T-cell (primary cell): ENCODE results near the gene SYNE2. TPM values are rescaled to one million over a fixed set of nuclear protein-coding genes. Genes with fewer than 3 reads are reported as not detected.

Source experiments
- ATAC-seq, 4 experiments: fragments of 200-7000 bp in 3 of 4; fragments of 150-1000 bp in 1 of 4; cut with Tn5 transposase; replicated peaks in 1 of 4; 1 replicate in 3 of 4; 2 replicates in 1 of 4; pipeline ENCODE4 v1.10.0; 2021; ENCODE audit warnings: moderate library complexity in 3 of 4, mild to moderate bottlenecking in 2 of 4, moderate number of reproducible peaks in 1 of 4
- CTCF ChIA-PET, 2 donors: fragments of 300-600 bp; sonication (Branson Sonifier 250); formaldehyde crosslinking; loops; one replicate each; lab custom pipeline; 2022; ENCODE audit warnings: antibody characterized with exemption in 2 of 2; lab: Charles Lee
- POLR2A ChIA-PET, 2 donors: fragments of 300-600 bp; sonication (Branson Sonifier 250); formaldehyde crosslinking; loops; one replicate each; lab custom pipeline; 2022; ENCODE audit warnings: antibody characterized with exemption in 2 of 2; lab: Charles Lee
- DNase-seq, 35 experiments: peaks; one replicate each; pipeline versions ENCODE4 v3.0.0 to v3.0.0-alpha.2; 2013 to 2023
- H3K27ac ChIP-seq: one replicate; pipeline ENCODE4 v1.5.1; 2013; ENCODE audit warnings: low read length
- H3K27me3 ChIP-seq, 2 experiments: replicated peaks in 1 of 2; 1 replicate in 1 of 2; 2 replicates in 1 of 2; pipeline versions ENCODE4 v1.6.1 to v1.7.0; 2013; ENCODE audit warnings: low read length in 1 of 2, mixed read lengths in 1 of 2; ENCODE audit not compliant: control insufficient read depth in 2 of 2, insufficient read depth in 2 of 2; ENCODE audit errors: extremely low read depth in 1 of 2
- H3K36me3 ChIP-seq, 2 donors: 1 replicate in 1 of 2; 2 replicates in 1 of 2; pipeline versions ENCODE4 v1.6.1 to v1.7.0; 2013; ENCODE audit warnings: low read length in 1 of 2; ENCODE audit not compliant: control insufficient read depth in 2 of 2, insufficient read depth in 1 of 2; ENCODE audit errors: extremely low read depth in 1 of 2
- H3K4me1 ChIP-seq, 2 experiments: 1 replicate in 1 of 2; 2 replicates in 1 of 2; pipeline versions ENCODE4 v1.6.1 to v1.7.0; 2013; ENCODE audit warnings: low read length in 2 of 2, mixed read lengths in 1 of 2; ENCODE audit not compliant: insufficient read depth in 2 of 2, control insufficient read depth in 1 of 2; ENCODE audit errors: extremely low read depth in 1 of 2
- H3K4me3 ChIP-seq, 2 donors: 1 replicate in 1 of 2; 2 replicates in 1 of 2; pipeline versions ENCODE4 v1.5.1 to v1.7.0; 2013; ENCODE audit warnings: mild to moderate bottlenecking in 2 of 2, low read length in 1 of 2, moderate library complexity in 1 of 2; ENCODE audit not compliant: control insufficient read depth in 1 of 2; ENCODE audit errors: extremely low read depth in 1 of 2
- H3K9me3 ChIP-seq: 2 replicates; pipeline ENCODE4 v1.7.0; 2013
- H3K27ac Mint-ChIP-seq, 2 donors: one replicate each; pipeline ENCODE4 v1.8.0; 2020 to 2021; ENCODE audit warnings: mild to moderate bottlenecking in 2 of 2, mixed read lengths in 2 of 2
- H3K27me3 Mint-ChIP-seq, 2 donors: one replicate each; pipeline ENCODE4 v1.8.0; 2021 to 2022; ENCODE audit warnings: mixed read lengths in 2 of 2
- H3K36me3 Mint-ChIP-seq: one replicate; pipeline ENCODE4 v1.8.0; 2021; ENCODE audit warnings: mixed read lengths
- H3K4me1 Mint-ChIP-seq, 3 donors: one replicate each; pipeline ENCODE4 v1.8.0; 2020 to 2022; ENCODE audit warnings: mixed read lengths in 3 of 3, mild to moderate bottlenecking in 1 of 3
- H3K4me3 Mint-ChIP-seq, 3 donors: one replicate each; pipeline ENCODE4 v1.8.0; 2020 to 2022; ENCODE audit warnings: mild to moderate bottlenecking in 3 of 3, mixed read lengths in 3 of 3, moderate library complexity in 3 of 3
- H3K9me3 Mint-ChIP-seq, 3 donors: one replicate each; pipeline ENCODE4 v1.8.0; 2020 to 2022; ENCODE audit warnings: mixed read lengths in 3 of 3
- WGBS: methylation state at CpG from one replicate; pipeline ENCODE4 v1.1.5; 2013; ENCODE audit warnings: missing lambda C conversion rate; ENCODE audit not compliant: insufficient coverage; 5-methylcytosine and 5-hydroxymethylcytosine counted together
- total RNA-seq, 35 experiments: library from RNA in 6 of 35; stranded (reverse) in 6 of 35; fragments of 120-200 nt in 1 of 35; gene quantifications; one replicate each; pipeline versions ENCODE4 v1.2.1 to v1.2.4 and lab custom pipeline; 2013 to 2026

SYNE2 gene
- total RNA-seq, 5 donors from 2014 or later (not counting 1 experiment from before 2014, with no cell fraction given), result 150 to 321 (median 229) TPM

DNA sequence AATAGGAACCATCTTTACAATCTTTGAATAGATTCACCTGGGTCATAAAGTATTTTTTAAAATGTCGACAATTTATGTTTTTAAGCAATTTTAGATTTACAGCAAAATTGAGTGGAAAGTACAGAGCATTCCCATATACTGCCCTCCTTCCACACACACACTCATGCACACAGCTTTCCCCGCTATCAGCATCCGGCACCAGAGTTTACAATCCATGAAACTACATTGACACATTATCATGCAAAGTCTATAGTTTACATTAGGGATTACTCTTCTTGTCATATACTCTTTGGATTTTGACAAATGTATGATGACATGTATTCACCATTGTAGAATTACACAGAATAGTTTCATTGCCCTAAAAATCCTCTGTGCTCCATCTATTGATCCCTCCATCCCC, 9.0 kb upstream of the SYNE2 start:
- peaks cover 2 to 9% (median 6%) of the 10 kb centered on the region in 3 donors for H3K4me1 Mint-ChIP-seq
- H3K9me3 Mint-ChIP-seq, result peaks cover 0 to 5% (median 0%) of the 10 kb centered on the region in 3 donors
- POLR2A ChIA-PET, result no interaction called here
- Histone ChIP-seq H3K27me3 (no peaks in the 10 kb centered on the region), H3K36me3 (no peaks in the 10 kb centered on the region), H3K27ac (no peak overlapping the region), H3K9me3 (no peaks in the 10 kb centered on the region), H3K4me1 (peaks cover 0 to 4% of the 10 kb centered on the region in 2 experiments), H3K4me3 (no peak overlapping the region)
- no peaks in the 10 kb centered on the region for H3K27me3 Mint-ChIP-seq
- H3K36me3 Mint-ChIP-seq, result no peaks in the 10 kb centered on the region
- no peak overlapping the region for H3K27ac Mint-ChIP-seq
- no CpG with 5 or more reads among the region's 3 CpGs for WGBS
- no peak overlapping the region for H3K4me3 Mint-ChIP-seq
- CTCF ChIA-PET, result no interaction called here
- DNase-seq (no peak), ATAC-seq (no peak)

DNA sequence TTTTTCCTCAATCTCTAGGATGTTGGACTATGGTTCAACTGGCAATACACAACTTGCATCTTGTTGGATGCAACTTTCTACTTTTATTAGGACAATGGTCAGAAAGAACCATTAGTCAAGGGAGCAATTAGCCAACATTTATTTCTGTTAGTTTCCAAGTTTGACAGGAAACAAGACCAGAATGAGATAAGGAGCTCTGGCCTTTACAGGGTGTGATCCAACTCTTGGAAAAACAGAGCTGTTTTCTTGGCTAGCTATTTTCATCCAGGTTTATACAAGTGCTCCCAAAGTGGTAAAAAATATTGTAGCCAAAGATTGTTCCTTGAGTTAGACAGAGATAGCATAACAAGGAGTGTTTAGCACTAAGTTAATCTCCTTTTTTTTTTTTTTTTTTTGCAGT, 3.9 kb upstream of the SYNE2 start:
- DNase-seq (no peak), ATAC-seq (no peak)
- no peaks in the 10 kb centered on the region for H3K36me3 ChIP-seq
- Mint-ChIP-seq H3K36me3 (no peaks in the 10 kb centered on the region), H3K4me1 (peaks cover 7 to 11% (median 10%) of the 10 kb centered on the region in 3 donors), H3K4me3 (no peak overlapping the region), H3K27me3 (no peaks in the 10 kb centered on the region), H3K27ac (no peak overlapping the region), H3K9me3 (no peaks in the 10 kb centered on the region)
- no peak overlapping the region for H3K27ac ChIP-seq
- ChIA-PET CTCF (no interaction called here), POLR2A (interaction anchor here (0.7 to 0.9 kb wide), 2 partner anchors 11 to 20 kb away, joined by 3 to 8 read pairs; no protein-coding TSS in a partner anchor)
- no peak overlapping the region for H3K4me3 ChIP-seq
- H3K9me3 ChIP-seq, result no peaks in the 10 kb centered on the region
- H3K4me1 ChIP-seq, result peaks cover 0 to 10% of the 10 kb centered on the region in 2 experiments
- H3K27me3 ChIP-seq, result no peaks in the 10 kb centered on the region

DNA sequence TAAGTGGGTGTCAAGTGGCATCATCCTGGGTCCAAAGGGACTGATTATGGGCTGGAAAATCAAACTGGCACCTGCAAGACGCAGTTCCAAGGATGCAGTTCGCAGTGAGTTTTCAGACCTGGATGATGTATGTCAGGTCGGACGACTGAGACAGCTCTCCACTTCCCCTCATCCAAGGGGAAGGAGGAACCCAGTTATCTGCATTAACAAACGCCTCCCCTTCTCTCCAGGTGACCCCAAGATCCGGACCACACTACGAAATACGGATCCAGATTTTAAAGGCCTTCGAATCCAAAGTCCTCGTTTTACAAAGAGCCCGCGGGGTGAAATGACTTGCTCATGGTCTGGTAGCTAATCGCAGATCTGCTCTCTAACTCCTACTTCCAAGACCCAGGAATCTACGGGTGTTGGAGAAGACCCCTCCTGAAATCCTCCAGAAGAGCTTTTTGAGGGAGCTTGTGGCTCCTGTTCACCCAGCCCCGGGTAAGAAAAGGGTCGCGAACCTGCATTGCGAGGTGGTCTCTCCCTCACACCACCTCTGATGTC, 460 bp upstream of the SYNE2 start:
- Mint-ChIP-seq H3K9me3 (no peaks in the 10 kb centered on the region), H3K4me1 (peaks cover 33 to 37% (median 33%) of the 10 kb centered on the region in 3 donors), H3K27me3 (no peaks in the 10 kb centered on the region), H3K36me3 (peaks cover 10% of the 10 kb centered on the region), H3K4me3 (peak overlapping the region; percentile 87 to 97 (median 91)), H3K27ac (peak overlapping the region; percentile 73 to 75)
- H3K4me3 ChIP-seq, result peak overlapping the region; percentile 87 to 92
- no peaks in the 10 kb centered on the region for H3K27me3 ChIP-seq
- ChIA-PET CTCF (interaction anchor here (0.5 to 3.0 kb wide), 4 partner anchors 11 to 195 kb away, joined by 3 to 16 read pairs (median 5); no protein-coding TSS in a partner anchor), POLR2A (interaction anchor here (0.6 to 4.4 kb wide), 2 partner anchors 11 to 116 kb away, joined by 3 to 19 read pairs; no protein-coding TSS in a partner anchor)
- WGBS, result 15% methylated on average over 12 of the region's 18 CpGs
- ATAC-seq (no peak), DNase-seq (no peak)
- peak overlapping the region; percentile 35 for H3K27ac ChIP-seq
- no peaks in the 10 kb centered on the region for H3K36me3 ChIP-seq
- H3K9me3 ChIP-seq, result no peaks in the 10 kb centered on the region
- H3K4me1 ChIP-seq, result peaks cover 12 to 33% of the 10 kb centered on the region in 2 experiments

DNA sequence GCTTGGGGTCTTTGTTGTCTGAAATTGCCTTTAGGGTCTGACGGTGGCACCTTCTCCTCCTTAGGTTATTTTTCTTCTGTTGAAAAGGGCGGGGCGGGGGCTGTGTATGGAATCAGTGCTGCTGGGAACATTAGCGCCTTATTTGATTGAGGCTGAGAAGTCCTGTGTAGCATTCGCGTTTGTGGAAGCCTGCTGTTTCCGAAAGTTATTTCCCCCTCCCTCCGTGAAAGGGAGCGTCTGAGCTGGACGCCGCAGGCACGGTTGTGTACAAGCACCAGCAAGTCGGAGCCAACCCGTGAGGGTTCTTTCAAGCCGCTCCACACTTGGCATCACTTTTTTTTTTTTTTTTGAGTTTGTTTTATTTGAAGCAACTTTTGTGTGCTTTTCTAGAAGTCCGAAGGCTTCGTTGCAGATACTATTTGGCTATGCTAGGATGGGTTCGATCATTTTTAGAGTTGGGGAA, 1.1 kb downstream of the SYNE2 start:
- CTCF ChIA-PET, result interaction anchor here in 1 of 2 donors (1.0 to 3.0 kb wide), 2 partner anchors 10 to 17 kb away, joined by 6 to 16 read pairs; no protein-coding TSS in a partner anchor
- Histone ChIP-seq H3K4me1 (peaks cover 12 to 45% of the 10 kb centered on the region in 2 experiments), H3K9me3 (no peaks in the 10 kb centered on the region), H3K27ac (peak overlapping the region; percentile 83), H3K36me3 (no peaks in the 10 kb centered on the region), H3K27me3 (no peaks in the 10 kb centered on the region), H3K4me3 (peak overlapping the region; percentile 87 to 92)
- Mint-ChIP-seq H3K4me1 (peaks cover 40 to 47% (median 43%) of the 10 kb centered on the region in 3 donors), H3K4me3 (peak overlapping the region; percentile 91 to 97 (median 97)), H3K27me3 (no peaks in the 10 kb centered on the region), H3K9me3 (no peaks in the 10 kb centered on the region), H3K27ac (peak overlapping the region; percentile 89 to 94), H3K36me3 (peaks cover 14% of the 10 kb centered on the region)
- POLR2A ChIA-PET, result interaction anchor here (0.6 to 4.4 kb wide), 6 partner anchors 10 to 16 kb away, joined by 3 to 19 read pairs (median 4); no protein-coding TSS in a partner anchor
- DNase-seq (peak; percentile 23 to 73 (median 51)), ATAC-seq (peak; percentile 33 to 41 (median 36))
- 0% methylated on average over 5 of the region's 18 CpGs for WGBS

- CTCF ChIA-PET, result interaction anchor here (0.6 to 3.0 kb wide), 4 partner anchors 10 to 392 kb away, joined by 3 to 19 read pairs (median 11); no protein-coding TSS in a partner anchor
- POLR2A ChIA-PET, result interaction anchor here (0.6 to 4.4 kb wide), 6 partner anchors 9 to 30 kb away, joined by 3 to 19 read pairs (median 4); no protein-coding TSS in a partner anchor
- H3K27ac ChIP-seq, result peak overlapping the region; percentile 83
- no peaks in the 10 kb centered on the region for H3K27me3 ChIP-seq
- Mint-ChIP-seq H3K4me3 (peak overlapping the region; percentile 91 to 97 (median 97)), H3K9me3 (no peaks in the 10 kb centered on the region), H3K36me3 (peaks cover 14% of the 10 kb centered on the region), H3K27me3 (no peaks in the 10 kb centered on the region), H3K27ac (peak overlapping the region; percentile 89 to 94), H3K4me1 (peaks cover 45 to 52% (median 48%) of the 10 kb centered on the region in 3 donors)
- DNase-seq (no peak), ATAC-seq (no peak)
- H3K9me3 ChIP-seq, result no peaks in the 10 kb centered on the region
- H3K36me3 ChIP-seq, result no peaks in the 10 kb centered on the region
- peaks cover 12 to 48% of the 10 kb centered on the region in 2 experiments for H3K4me1 ChIP-seq
- H3K4me3 ChIP-seq, result peak overlapping the region; percentile 87 to 92
- 80% methylated on average over 1 of the region's 5 CpGs for WGBS
Measured at GRCh38 chr14:63854330-63854729, 1.5 kb downstream of the SYNE2 start.

DNA sequence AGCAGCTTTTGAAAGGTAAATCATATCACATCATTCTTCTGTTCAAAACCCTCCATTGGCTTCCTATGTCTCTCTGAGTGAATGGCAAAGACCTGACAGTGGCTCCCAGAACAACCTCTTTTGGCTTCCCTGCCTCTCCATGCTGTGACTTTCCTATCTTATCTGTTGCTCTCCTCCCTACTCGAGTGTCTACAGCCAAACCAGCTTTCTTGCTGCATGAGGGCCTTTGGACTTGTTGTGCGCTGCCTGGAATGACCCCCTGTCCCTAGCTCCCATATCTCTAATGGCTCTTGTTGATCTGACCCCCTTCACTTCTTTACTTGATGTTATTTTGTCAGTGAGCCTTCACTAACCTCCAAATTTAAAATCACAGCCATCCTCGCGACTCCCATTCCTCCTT, 2.5 kb downstream of the SYNE2 start:
- H3K9me3 ChIP-seq, result no peaks in the 10 kb centered on the region
- ChIA-PET POLR2A (interaction anchor here in 1 of 2 donors (4.4 kb wide), 1 partner anchor 8 kb away, joined by 19 read pairs; no protein-coding TSS in a partner anchor), CTCF (interaction anchor here in 1 of 2 donors (0.5 to 3.0 kb wide), 2 partner anchors 9 to 22 kb away, joined by 4 to 16 read pairs; no protein-coding TSS in a partner anchor)
- H3K27me3 ChIP-seq, result no peaks in the 10 kb centered on the region
- peak overlapping the region in 1 of 2 donors; percentile 87 for H3K4me3 ChIP-seq
- H3K4me1 ChIP-seq, result peaks cover 12 to 57% of the 10 kb centered on the region in 2 experiments
- ATAC-seq (no peak), DNase-seq (no peak)
- H3K36me3 Mint-ChIP-seq, result peaks cover 14% of the 10 kb centered on the region
- peak overlapping the region; percentile 79 to 81 for H3K27ac Mint-ChIP-seq
- peak overlapping the region; percentile 65 to 97 (median 80) for H3K4me3 Mint-ChIP-seq
- H3K27ac ChIP-seq, result peak overlapping the region; percentile 83
- no peaks in the 10 kb centered on the region for H3K27me3 Mint-ChIP-seq
- no peaks in the 10 kb centered on the region for H3K9me3 Mint-ChIP-seq
- 94% methylated on average over 2 of the region's 4 CpGs for WGBS
- H3K36me3 ChIP-seq, result no peaks in the 10 kb centered on the region
- peaks cover 54 to 61% (median 56%) of the 10 kb centered on the region in 3 donors for H3K4me1 Mint-ChIP-seq
